Thoracic aorta (tissue), 2 donors: ENCODE data around the gene LDLR. TPM values are rescaled to one million over a fixed set of nuclear protein-coding genes. Genes with fewer than 3 reads are reported as not detected.

Source experiments
- ATAC-seq: fragments of 150-250 bp; one replicate; pipeline ENCODE4 v1.8.0; 2017; ENCODE audit warnings: low read depth; ENCODE audit not compliant: insufficient number of reproducible peaks, low FRiP score
- DNase-seq: peaks from one replicate; pipeline ENCODE4 v3.0.0-alpha.2; 2020; ENCODE audit warnings: low spot score
- H3K27ac ChIP-seq, 2 donors: fragments of 200-600 bp; sonication (generic); 1 replicate in 1 of 2; 2 replicates in 1 of 2; pipeline ENCODE4 v1.5.1; 2016; ENCODE audit warnings: mild to moderate bottlenecking in 2 of 2, moderate library complexity in 2 of 2
- H3K27me3 ChIP-seq: fragments of 200-600 bp; sonication (generic); replicated peaks from 2 replicates; pipeline ENCODE4 v1.6.0; 2016; ENCODE audit warnings: mild to moderate bottlenecking; ENCODE audit not compliant: insufficient read depth
- H3K36me3 ChIP-seq: fragments of 200-600 bp; sonication (generic); one replicate; pipeline ENCODE4 v1.5.1; 2016
- H3K4me1 ChIP-seq, 2 donors: fragments of 200-600 bp; sonication (generic); 1 replicate in 1 of 2; 2 replicates in 1 of 2; pipeline versions ENCODE4 v1.5.1 to v1.6.0; 2016; ENCODE audit warnings: low read depth in 2 of 2, mild to moderate bottlenecking in 1 of 2; ENCODE audit not compliant: control insufficient read depth in 1 of 2
- H3K4me3 ChIP-seq: fragments of 200-600 bp; sonication (generic); 2 replicates; pipeline ENCODE4 v1.5.1; 2016; ENCODE audit warnings: mild to moderate bottlenecking
- H3K9me3 ChIP-seq: fragments of 200-600 bp; sonication (generic); 2 replicates; pipeline ENCODE4 v1.5.1; 2016
- CTCF ChIP-seq: fragments of 200-600 bp; sonication (generic); IDR thresholded peaks from one replicate; pipeline ENCODE4 v1.5.1; 2019; ENCODE audit warnings: antibody characterized with exemption
- total RNA-seq, 2 donors: library from RNA; depleted of rRNA; stranded (reverse); fragments of >200 nt; gene quantifications; one replicate each; pipeline versions ENCODE4 v1.1.0 to v1.2.3, GENCODE V29; 2016

The LDLR gene
- total RNA-seq, 2 donors from 2014 or later: 39.8 to 108 TPM

GRCh38 chr19:11046605-11047354 is 42.5 kb upstream of the LDLR start:
- no peaks in the 10 kb centered on the region for H3K9me3 ChIP-seq
- DNase-seq (no peak), ATAC-seq (no peak)
- H3K27ac ChIP-seq: no peak overlapping the region
- peaks cover 9% of the 10 kb centered on the region for H3K36me3 ChIP-seq
- H3K27me3 ChIP-seq: no peaks in the 10 kb centered on the region
- no peak overlapping the region for H3K4me3 ChIP-seq
- no peaks in the 10 kb centered on the region for H3K4me1 ChIP-seq
- no peak for TF ChIP-seq CTCF

GRCh38 chr19:11047866-11048265 is 41.4 kb upstream of the LDLR start:
- Histone ChIP-seq H3K27me3 (no peaks in the 10 kb centered on the region), H3K9me3 (no peaks in the 10 kb centered on the region), H3K36me3 (peaks cover 7% of the 10 kb centered on the region), H3K4me3 (no peak overlapping the region), H3K4me1 (no peaks in the 10 kb centered on the region), H3K27ac (no peak overlapping the region)
- DNase-seq (no peak), ATAC-seq (no peak)
- no peak for TF ChIP-seq CTCF

GRCh38 chr19:11050323-11051114 is 38.7 kb upstream of the LDLR start:
- no peak overlapping the region for H3K27ac ChIP-seq
- H3K36me3 ChIP-seq: peaks cover 11% of the 10 kb centered on the region
- no peaks in the 10 kb centered on the region for H3K9me3 ChIP-seq
- no peak for TF ChIP-seq CTCF
- no peak for ATAC-seq
- DNase-seq: no peak
- H3K4me3 ChIP-seq: no peak overlapping the region
- no peaks in the 10 kb centered on the region for H3K4me1 ChIP-seq
- no peaks in the 10 kb centered on the region for H3K27me3 ChIP-seq

GRCh38 chr19:11053817-11054195 is 35.5 kb upstream of the LDLR start:
- no peak overlapping the region for H3K27ac ChIP-seq
- H3K4me3 ChIP-seq: no peak overlapping the region
- no peaks in the 10 kb centered on the region for H3K4me1 ChIP-seq
- no peaks in the 10 kb centered on the region for H3K9me3 ChIP-seq
- no peak for DNase-seq
- ATAC-seq: no peak
- H3K36me3 ChIP-seq: peaks cover 17% of the 10 kb centered on the region
- TF ChIP-seq CTCF: no peak
- no peaks in the 10 kb centered on the region for H3K27me3 ChIP-seq

GRCh38 chr19:11054200-11054599 is 35.1 kb upstream of the LDLR start:
- Histone ChIP-seq H3K27ac (no peak overlapping the region), H3K4me3 (no peak overlapping the region), H3K4me1 (no peaks in the 10 kb centered on the region), H3K9me3 (no peaks in the 10 kb centered on the region), H3K36me3 (peaks cover 17% of the 10 kb centered on the region), H3K27me3 (no peaks in the 10 kb centered on the region)
- DNase-seq (no peak), ATAC-seq (no peak)
- TF ChIP-seq CTCF: no peak
